CD14-positive monocyte (primary cell): Measurements from ENCODE around the gene RUFY1. TPM values are rescaled to one million over a fixed set of nuclear protein-coding genes. Genes with fewer than 3 reads are reported as not detected.

Source experiments
- DNase-seq, 3 donors: peaks; one replicate each; pipeline ENCODE4 v3.0.0-alpha.2; 2011 to 2022
- H2AFZ ChIP-seq: 2 replicates; pipeline ENCODE4 v1.6.0; 2012; ENCODE audit warnings: mild to moderate bottlenecking, low read depth, low read length, inconsistent platforms; ENCODE audit not compliant: insufficient read depth, poor library complexity, severe bottlenecking
- H3K27ac ChIP-seq, 2 donors: 1 replicate in 1 of 2; 2 replicates in 1 of 2; pipeline ENCODE4 v1.5.1; 2012 to 2013; ENCODE audit warnings: low read length in 2 of 2, control low read depth in 1 of 2, inconsistent platforms in 1 of 2, low read depth in 1 of 2, mild to moderate bottlenecking in 1 of 2
- H3K27me3 ChIP-seq, 2 donors: one replicate each; pipeline versions ENCODE4 v1.6.0 to v1.6.1; 2011 to 2013; ENCODE audit warnings: low read length in 2 of 2; ENCODE audit not compliant: control insufficient read depth in 2 of 2, insufficient read depth in 2 of 2
- H3K36me3 ChIP-seq, 2 donors: replicated peaks in 1 of 2; 1 replicate in 1 of 2; 2 replicates in 1 of 2; pipeline versions ENCODE4 v1.5.1 to v1.6.1; 2012 to 2013; ENCODE audit warnings: low read length in 2 of 2, control low read depth in 1 of 2, inconsistent platforms in 1 of 2, mild to moderate bottlenecking in 1 of 2; ENCODE audit not compliant: insufficient read depth in 2 of 2, control insufficient read depth in 1 of 2
- H3K4me1 ChIP-seq, 2 donors: 1 replicate in 1 of 2; 2 replicates in 1 of 2; pipeline versions ENCODE4 v1.5.1 to v1.6.1; 2012 to 2013; ENCODE audit warnings: low read length in 2 of 2, control low read depth in 1 of 2, inconsistent platforms in 1 of 2, mild to moderate bottlenecking in 1 of 2, moderate library complexity in 1 of 2; ENCODE audit not compliant: insufficient read depth in 2 of 2, control insufficient read depth in 1 of 2
- H3K4me2 ChIP-seq: replicated peaks from 2 replicates; pipeline ENCODE3; 2012; ENCODE audit warnings: low read length, moderate library complexity, mild to moderate bottlenecking; ENCODE audit not compliant: poor library complexity, severe bottlenecking; ENCODE audit errors: extremely low read depth
- H3K4me3 ChIP-seq, 3 experiments: fragments of 200-600 bp in 1 of 3; sonication (generic) in 1 of 3; replicated peaks in 1 of 3; 1 replicate in 2 of 3; 2 replicates in 1 of 3; pipeline ENCODE4 v1.5.1; 2011 to 2013; ENCODE audit warnings: low read length in 3 of 3, mild to moderate bottlenecking in 3 of 3, control low read depth in 2 of 3, low read depth in 2 of 3, inconsistent platforms in 1 of 3, moderate library complexity in 1 of 3
- H3K79me2 ChIP-seq: 2 replicates; pipeline ENCODE4 v1.6.0; 2012; ENCODE audit warnings: mild to moderate bottlenecking, control low read depth, inconsistent platforms, low read length, moderate library complexity; ENCODE audit not compliant: insufficient read depth
- H3K9ac ChIP-seq: 2 replicates; pipeline ENCODE4 v1.6.0; 2017; ENCODE audit warnings: low read length, mild to moderate bottlenecking; ENCODE audit not compliant: insufficient read depth, poor library complexity, severe bottlenecking
- H3K9me3 ChIP-seq, 2 donors: replicated peaks in 1 of 2; 1 replicate in 1 of 2; 2 replicates in 1 of 2; pipeline versions ENCODE4 v1.5.1 to v1.6.1; 2012 to 2013; ENCODE audit warnings: low read length in 2 of 2, control low read depth in 1 of 2; ENCODE audit not compliant: control insufficient read depth in 1 of 2, insufficient read depth in 1 of 2
- H4K20me1 ChIP-seq: 2 replicates; pipeline ENCODE4 v1.6.0; 2012; ENCODE audit warnings: mild to moderate bottlenecking, low read length, control low read depth, moderate library complexity; ENCODE audit not compliant: insufficient read depth
- H3K27ac Mint-ChIP-seq, 7 donors: one replicate each; pipeline ENCODE4 v1.8.0; 2020; ENCODE audit warnings: mild to moderate bottlenecking in 7 of 7, mixed read lengths in 7 of 7, moderate library complexity in 6 of 7, inconsistent platforms in 2 of 7
- H3K27me3 Mint-ChIP-seq, 3 donors: one replicate each; pipeline ENCODE4 v1.8.0; 2021 to 2022; ENCODE audit warnings: low read depth in 3 of 3, mild to moderate bottlenecking in 3 of 3, mixed read lengths in 3 of 3, moderate library complexity in 3 of 3, inconsistent platforms in 1 of 3
- H3K36me3 Mint-ChIP-seq, 2 donors: one replicate each; pipeline ENCODE4 v1.8.0; 2020; ENCODE audit warnings: mixed read lengths in 2 of 2, inconsistent platforms in 1 of 2, mild to moderate bottlenecking in 1 of 2
- H3K4me1 Mint-ChIP-seq: one replicate; pipeline ENCODE4 v1.8.0; 2020; ENCODE audit warnings: mild to moderate bottlenecking, mixed read lengths
- H3K4me3 Mint-ChIP-seq, 2 donors: one replicate each; pipeline ENCODE4 v1.8.0; 2020; ENCODE audit warnings: mild to moderate bottlenecking in 2 of 2, mixed read lengths in 2 of 2, moderate library complexity in 1 of 2
- H3K9me3 Mint-ChIP-seq, 7 donors: one replicate each; pipeline ENCODE4 v1.8.0; 2020 to 2022; ENCODE audit warnings: mixed read lengths in 7 of 7, mild to moderate bottlenecking in 6 of 7, moderate library complexity in 6 of 7, inconsistent platforms in 2 of 7
- CTCF ChIP-seq: fragments of 200-600 bp; IDR thresholded peaks from one replicate; pipeline ENCODE4 v1.8.0; 2022; ENCODE audit warnings: antibody characterized with exemption, mild to moderate bottlenecking
- WGBS: methylation state at CpG from one replicate; pipeline ENCODE4 v1.1.5; 2013; ENCODE audit warnings: missing lambda C conversion rate; ENCODE audit not compliant: insufficient coverage; 5-methylcytosine and 5-hydroxymethylcytosine counted together
- intact Hi-C, 2 donors: fragments of 100-400 bp; cut with micrococcal nuclease; formaldehyde crosslinking; loops; one replicate each; pipeline versions ENCODE4 v1.15.0 to v1.15.1; 2023
- polyA plus RNA-seq, 3 donors: library from polyadenylated mRNA; depleted of rRNA in 1 of 3; unstranded in 2 of 3; stranded (reverse) in 1 of 3; fragments of 300-500 nt in 2 of 3; fragments of >200 nt in 1 of 3; fragmentation: Illumina TruSeq in 2 of 3; gene quantifications; 1 replicate in 2 of 3; 2 replicates in 1 of 3; pipeline ENCODE4 v1.2.3, GENCODE V29; 2012 to 2021

The RUFY1 gene
- polyA plus RNA-seq, 3 donors: 26.9 to 29.3 (median 28.8) TPM

GRCh38 chr5:179504191-179504590 lies 46.2 kb upstream of the RUFY1 start:
- Mint-ChIP-seq H3K27ac (no peak overlapping the region), H3K9me3 (peaks cover 9 to 22% (median 19%) of the 10 kb centered on the region in 7 donors), H3K36me3 (no peaks in the 10 kb centered on the region), H3K4me1 (peaks cover 15% of the 10 kb centered on the region), H3K4me3 (no peak overlapping the region), H3K27me3 (peaks cover 0 to 4% (median 3%) of the 10 kb centered on the region in 3 donors)
- Histone ChIP-seq H3K4me3 (no peak overlapping the region), H3K27me3 (no peaks in the 10 kb centered on the region), H3K4me2 (no peak overlapping the region), H3K27ac (no peak overlapping the region), H4K20me1 (no peaks in the 10 kb centered on the region), H3K79me2 (no peaks in the 10 kb centered on the region), H3K9ac (no peak overlapping the region), H3K4me1 (peaks cover 9 to 15% of the 10 kb centered on the region in 2 donors), H2AFZ (no peak overlapping the region), H3K36me3 (no peaks in the 10 kb centered on the region), H3K9me3 (peaks cover 0 to 13% of the 10 kb centered on the region in 2 donors)
- no peak for TF ChIP-seq CTCF
- intact Hi-C loops: loop anchor here in 1 of 2 donors (5.0 kb wide), 1 partner anchor 57 kb away; no protein-coding TSS in a partner anchor
- DNase-seq: no peak
- 100% methylated on average over 4 of the region's 7 CpGs for WGBS

GRCh38 chr5:179504600-179505396 lies 45.6 kb upstream of the RUFY1 start:
- intact Hi-C loops: loop anchor here in 1 of 2 donors (5.0 kb wide), 1 partner anchor 57 kb away; no protein-coding TSS in a partner anchor
- peaks cover 14 to 21% of the 10 kb centered on the region in 2 donors for H3K4me1 ChIP-seq
- Mint-ChIP-seq H3K9me3 (peaks cover 7 to 16% (median 13%) of the 10 kb centered on the region in 7 donors), H3K4me1 (peaks cover 21% of the 10 kb centered on the region), H3K4me3 (no peak overlapping the region), H3K27me3 (peaks cover 0 to 4% (median 3%) of the 10 kb centered on the region in 3 donors), H3K36me3 (no peaks in the 10 kb centered on the region), H3K27ac (peak overlapping the region in 1 of 7 donors; percentile 28)
- no peak overlapping the region for H3K27ac ChIP-seq
- peaks cover 0 to 13% of the 10 kb centered on the region in 2 donors for H3K9me3 ChIP-seq
- H3K79me2 ChIP-seq: no peaks in the 10 kb centered on the region
- no peaks in the 10 kb centered on the region for H3K36me3 ChIP-seq
- WGBS: 90% methylated on average over 5 of the region's 17 CpGs
- H3K9ac ChIP-seq: no peak overlapping the region
- H3K4me3 ChIP-seq: no peak overlapping the region
- DNase-seq: no peak
- no peaks in the 10 kb centered on the region for H4K20me1 ChIP-seq
- H3K4me2 ChIP-seq: no peak overlapping the region
- H3K27me3 ChIP-seq: no peaks in the 10 kb centered on the region
- TF ChIP-seq CTCF: no peak
- no peak overlapping the region for H2AFZ ChIP-seq
